Measurements from ENCODE around the gene IGFL1. TPM values are rescaled to one million over a fixed set of nuclear protein-coding genes. Genes with fewer than 3 reads are reported as not detected.
"Not testable (repeated sequence)": the region's sequence is repeated elsewhere in the genome, so short reads cannot be mapped to it uniquely, and the experiment has no call there.

Gene IGFL1
- total RNA-seq, 1 experiment from 2014 or later: not detected

DNA sequence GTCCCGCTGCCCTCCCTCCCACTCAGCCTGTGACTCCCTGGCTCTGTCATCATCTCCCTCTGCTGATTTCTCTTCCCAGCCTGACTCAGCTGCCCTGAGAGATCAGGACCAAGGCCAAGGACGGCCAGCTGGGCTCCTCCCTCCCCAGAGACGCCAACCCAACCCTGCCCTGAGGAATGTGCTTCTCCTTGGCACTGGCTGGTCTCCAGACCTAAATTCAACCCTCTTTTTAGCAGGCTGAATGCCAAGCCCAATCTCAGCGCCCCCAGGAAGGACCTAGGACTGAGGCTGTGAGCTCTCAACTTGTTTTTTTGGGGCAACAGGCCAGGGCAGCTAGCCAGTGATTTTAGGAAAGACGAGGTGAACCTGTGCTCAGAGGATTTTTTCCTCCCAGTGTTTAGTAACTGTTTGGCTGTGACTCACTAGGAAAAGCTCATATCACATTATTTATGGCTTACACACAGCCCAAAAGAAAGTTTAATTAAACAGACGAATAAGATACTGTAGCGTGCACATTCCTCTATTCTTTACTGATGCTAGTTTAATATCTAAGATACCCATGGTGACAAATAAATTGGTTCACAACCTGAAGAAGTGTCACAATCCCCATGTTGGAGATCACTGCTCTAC is 7.4 kb upstream of the IGFL1 start:
- Histone ChIP-seq H3K9me2 (replicated peaks; ENCODE audit: insufficient read depth, low read length) (no peaks in the 10 kb centered on the region), H3K36me3 (ENCODE audit: insufficient read depth, low read length) (no peaks in the 10 kb centered on the region), H3K4me2 (ENCODE audit: low read depth, low read length, poor library complexity, severe bottlenecking) (no peak overlapping the region), H3K4me3 (ENCODE audit: low read length) (no peak overlapping the region), H2AFZ (ENCODE audit: low read length) (no peak overlapping the region), H4K20me1 (ENCODE audit: insufficient read depth, low read depth, low read length) (no peaks in the 10 kb centered on the region), H3K27ac (ENCODE audit: low read length) (no peak overlapping the region), H3K9ac (ENCODE audit: low read length) (no peak overlapping the region), H3K79me2 (ENCODE audit: low read length) (no peaks in the 10 kb centered on the region), H3K9me3 (ENCODE audit: low read length) (no peaks in the 10 kb centered on the region), H3K4me1 (ENCODE audit: low read length) (no peaks in the 10 kb centered on the region), H3K27me3 (ENCODE audit: low read length) (no peaks in the 10 kb centered on the region)
- DNase-seq: no peak

DNA sequence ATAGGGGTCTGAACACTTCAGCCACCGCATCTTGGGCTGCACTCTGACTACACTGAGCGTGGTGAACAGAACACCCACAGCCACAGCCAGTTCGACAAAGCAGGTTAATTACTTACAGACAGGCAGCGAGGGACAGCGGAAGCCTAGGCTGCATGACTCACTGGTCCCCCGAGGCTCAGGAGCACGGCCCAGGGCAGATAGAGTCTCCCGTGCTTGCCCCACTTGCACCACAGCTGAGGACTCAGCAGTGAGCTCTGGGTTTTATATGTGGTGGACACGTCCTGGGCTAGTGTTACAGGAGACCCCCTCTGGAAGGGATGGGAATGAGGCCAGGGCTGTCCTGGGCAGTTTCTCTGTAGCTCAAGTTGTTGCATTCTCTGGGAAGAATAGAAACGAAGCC is 5.8 kb upstream of the IGFL1 start:
- H3K4me1 ChIP-seq (ENCODE audit: low read length); H3K79me2 ChIP-seq (ENCODE audit: low read length); H4K20me1 ChIP-seq (ENCODE audit: insufficient read depth, low read depth, low read length); H3K9me3 ChIP-seq (ENCODE audit: low read length); H3K27ac ChIP-seq (ENCODE audit: low read length); H3K4me2 ChIP-seq (ENCODE audit: low read depth, low read length, poor library complexity, severe bottlenecking); H3K4me3 ChIP-seq (ENCODE audit: low read length); H3K36me3 ChIP-seq (ENCODE audit: insufficient read depth, low read length); H3K27me3 ChIP-seq (ENCODE audit: low read length); H2AFZ ChIP-seq (ENCODE audit: low read length); H3K9me2 ChIP-seq (replicated peaks; ENCODE audit: insufficient read depth, low read length); H3K9ac ChIP-seq (ENCODE audit: low read length); DNase-seq: not testable (repeated sequence)

DNA sequence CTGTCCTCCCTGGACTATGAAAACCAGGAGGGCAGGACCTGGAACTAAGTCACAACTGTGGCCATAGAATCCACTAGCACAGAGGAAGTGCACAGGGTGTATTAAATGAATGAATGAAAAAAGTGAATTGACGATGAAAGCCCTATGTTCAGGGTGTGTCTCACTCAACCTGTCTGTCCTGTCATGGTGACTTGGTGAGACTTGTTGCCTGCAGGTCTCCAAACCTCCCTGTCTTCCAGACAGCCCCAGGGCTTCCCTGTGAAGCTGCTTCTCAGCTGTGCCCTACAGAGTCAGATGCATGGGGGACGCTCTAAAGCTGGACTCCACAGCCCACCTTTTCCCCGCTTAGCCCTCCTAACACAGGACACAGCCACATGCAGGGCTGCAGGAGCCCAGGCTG is 4.8 kb upstream of the IGFL1 start:
- no peaks in the 10 kb centered on the region for H4K20me1 ChIP-seq (ENCODE audit: insufficient read depth, low read depth, low read length)
- no peak overlapping the region for H3K27ac ChIP-seq (ENCODE audit: low read length)
- no peaks in the 10 kb centered on the region for H3K36me3 ChIP-seq (ENCODE audit: insufficient read depth, low read length)
- no peak overlapping the region for H2AFZ ChIP-seq (ENCODE audit: low read length)
- H3K4me3 ChIP-seq (ENCODE audit: low read length): no peak overlapping the region
- DNase-seq: no peak
- H3K4me1 ChIP-seq (ENCODE audit: low read length): no peaks in the 10 kb centered on the region
- no peaks in the 10 kb centered on the region for H3K79me2 ChIP-seq (ENCODE audit: low read length)
- no peak overlapping the region for H3K4me2 ChIP-seq (ENCODE audit: low read depth, low read length, poor library complexity, severe bottlenecking)
- no peak overlapping the region for H3K9ac ChIP-seq (ENCODE audit: low read length)
- H3K27me3 ChIP-seq (ENCODE audit: low read length): no peaks in the 10 kb centered on the region
- no peaks in the 10 kb centered on the region for H3K9me3 ChIP-seq (ENCODE audit: low read length)
- no peaks in the 10 kb centered on the region for H3K9me2 ChIP-seq (replicated peaks; ENCODE audit: insufficient read depth, low read length)

DNA sequence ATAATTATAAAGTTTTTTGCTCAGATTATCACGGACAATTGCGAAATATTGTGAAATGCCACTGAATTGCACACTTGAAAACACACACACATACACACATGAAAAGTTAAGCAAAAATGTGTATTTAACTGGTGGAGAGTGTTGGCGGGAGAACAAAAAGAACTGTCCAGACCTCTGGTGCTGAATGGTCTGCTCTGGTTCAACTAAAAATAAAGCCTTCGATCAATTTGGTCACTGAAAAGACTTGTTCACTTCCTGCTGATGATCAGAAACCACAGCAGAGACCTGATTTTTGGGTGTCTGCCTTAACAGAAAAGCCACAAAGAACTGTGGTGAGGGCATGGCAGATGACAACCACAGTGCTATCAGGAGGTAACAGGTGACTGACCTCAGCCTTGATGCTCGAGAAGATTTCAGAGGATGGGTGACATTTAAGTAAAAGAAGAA is 4.0 kb upstream of the IGFL1 start:
- no peak overlapping the region for H3K9ac ChIP-seq (ENCODE audit: low read length)
- H4K20me1 ChIP-seq (ENCODE audit: insufficient read depth, low read depth, low read length): no peaks in the 10 kb centered on the region
- H3K4me3 ChIP-seq (ENCODE audit: low read length): no peak overlapping the region
- no peak overlapping the region for H3K27ac ChIP-seq (ENCODE audit: low read length)
- no peaks in the 10 kb centered on the region for H3K27me3 ChIP-seq (ENCODE audit: low read length)
- H3K4me2 ChIP-seq (ENCODE audit: low read depth, low read length, poor library complexity, severe bottlenecking): no peak overlapping the region
- no peak for DNase-seq
- H3K9me2 ChIP-seq (replicated peaks; ENCODE audit: insufficient read depth, low read length): no peaks in the 10 kb centered on the region
- H3K79me2 ChIP-seq (ENCODE audit: low read length): no peaks in the 10 kb centered on the region
- H3K36me3 ChIP-seq (ENCODE audit: insufficient read depth, low read length): no peaks in the 10 kb centered on the region
- no peaks in the 10 kb centered on the region for H3K4me1 ChIP-seq (ENCODE audit: low read length)
- no peaks in the 10 kb centered on the region for H3K9me3 ChIP-seq (ENCODE audit: low read length)
- H2AFZ ChIP-seq (ENCODE audit: low read length): no peak overlapping the region

DNA sequence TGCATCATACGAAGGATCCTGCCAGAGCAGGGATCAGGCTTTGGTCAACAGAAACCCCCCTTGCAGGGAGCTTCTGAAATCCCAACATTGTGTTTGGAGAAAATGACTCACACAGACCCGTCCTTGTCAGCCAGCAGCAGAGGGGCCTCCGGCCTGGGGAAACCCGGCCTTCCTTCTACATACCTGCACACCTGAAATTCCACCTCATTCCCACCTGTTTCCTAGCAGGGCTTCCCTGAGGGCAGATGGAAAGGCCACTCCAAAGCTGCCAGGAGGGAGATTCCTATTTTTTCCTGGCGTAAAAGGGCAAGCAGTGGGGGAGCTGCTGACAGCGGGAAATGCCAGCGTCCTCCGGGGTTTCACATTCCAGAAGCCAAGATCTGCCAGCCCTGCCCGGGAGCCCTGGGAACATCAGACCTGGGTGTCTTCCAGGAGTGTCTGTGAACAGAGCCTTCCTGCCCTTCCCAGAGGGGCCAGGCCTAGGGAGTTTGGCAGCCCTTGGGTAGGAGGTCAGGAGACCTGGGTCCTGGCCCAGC is 3.0 kb upstream of the IGFL1 start:
- no peaks in the 10 kb centered on the region for H3K36me3 ChIP-seq (ENCODE audit: insufficient read depth, low read length)
- H2AFZ ChIP-seq (ENCODE audit: low read length): no peak overlapping the region
- H3K4me1 ChIP-seq (ENCODE audit: low read length): no peaks in the 10 kb centered on the region
- no peaks in the 10 kb centered on the region for H3K27me3 ChIP-seq (ENCODE audit: low read length)
- H3K27ac ChIP-seq (ENCODE audit: low read length): no peak overlapping the region
- no peak overlapping the region for H3K4me2 ChIP-seq (ENCODE audit: low read depth, low read length, poor library complexity, severe bottlenecking)
- no peak overlapping the region for H3K4me3 ChIP-seq (ENCODE audit: low read length)
- H3K79me2 ChIP-seq (ENCODE audit: low read length): no peaks in the 10 kb centered on the region
- DNase-seq: no peak
- no peaks in the 10 kb centered on the region for H4K20me1 ChIP-seq (ENCODE audit: insufficient read depth, low read depth, low read length)
- H3K9me3 ChIP-seq (ENCODE audit: low read length): no peaks in the 10 kb centered on the region
- no peak overlapping the region for H3K9ac ChIP-seq (ENCODE audit: low read length)
- no peaks in the 10 kb centered on the region for H3K9me2 ChIP-seq (replicated peaks; ENCODE audit: insufficient read depth, low read length)

DNA sequence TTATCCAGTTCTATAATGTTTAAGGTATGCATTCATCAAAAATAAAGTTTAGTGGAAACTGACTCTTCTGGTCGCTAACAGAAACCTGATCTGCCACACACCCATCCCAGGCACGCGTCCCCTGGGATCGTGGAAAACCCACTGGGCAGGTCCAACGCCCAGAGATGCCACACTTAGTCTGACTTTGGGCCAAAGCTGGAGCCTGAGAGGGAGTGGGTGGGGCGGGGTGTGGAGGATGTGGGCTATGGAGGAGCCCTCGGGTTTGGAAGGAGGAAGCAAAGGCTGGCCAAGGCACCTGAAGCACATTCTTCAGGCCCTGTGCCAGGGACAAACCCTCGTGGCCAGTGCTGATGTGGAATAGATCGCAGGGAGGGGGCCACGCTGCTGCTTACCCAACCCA is 2.5 kb downstream of the IGFL1 start:
- H3K4me2 ChIP-seq (ENCODE audit: low read depth, low read length, poor library complexity, severe bottlenecking): no peak overlapping the region
- no peak for DNase-seq
- H3K27me3 ChIP-seq (ENCODE audit: low read length): no peaks in the 10 kb centered on the region
- no peak overlapping the region for H3K4me3 ChIP-seq (ENCODE audit: low read length)
- H3K9me2 ChIP-seq (replicated peaks; ENCODE audit: insufficient read depth, low read length): no peaks in the 10 kb centered on the region
- no peaks in the 10 kb centered on the region for H3K79me2 ChIP-seq (ENCODE audit: low read length)
- H2AFZ ChIP-seq (ENCODE audit: low read length): no peak overlapping the region
- no peaks in the 10 kb centered on the region for H3K9me3 ChIP-seq (ENCODE audit: low read length)
- H3K27ac ChIP-seq (ENCODE audit: low read length): no peak overlapping the region
- no peaks in the 10 kb centered on the region for H3K4me1 ChIP-seq (ENCODE audit: low read length)
- no peaks in the 10 kb centered on the region for H4K20me1 ChIP-seq (ENCODE audit: insufficient read depth, low read depth, low read length)
- no peak overlapping the region for H3K9ac ChIP-seq (ENCODE audit: low read length)
- no peaks in the 10 kb centered on the region for H3K36me3 ChIP-seq (ENCODE audit: insufficient read depth, low read length)

DNA sequence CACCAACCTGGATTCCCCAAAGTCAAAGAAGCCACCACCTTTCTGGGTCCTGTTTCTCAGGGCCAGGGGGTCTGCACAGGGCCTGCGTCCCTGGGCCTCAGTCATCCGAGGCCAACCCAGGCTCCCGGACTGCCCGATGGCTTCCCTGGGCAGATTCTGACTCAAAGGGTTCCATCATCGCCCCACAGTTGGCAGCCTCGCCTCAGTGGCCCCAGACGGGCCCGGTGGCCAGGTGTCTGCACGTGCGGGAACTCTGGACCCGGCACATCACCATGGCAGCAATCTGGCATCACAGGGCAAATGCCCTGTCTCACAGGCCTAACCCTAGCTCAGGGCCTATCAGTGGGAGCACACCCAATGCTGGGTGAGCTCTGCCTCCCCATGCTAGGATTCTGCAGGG is 2.9 kb downstream of the IGFL1 start:
- no peaks in the 10 kb centered on the region for H3K4me1 ChIP-seq (ENCODE audit: low read length)
- no peak for DNase-seq
- no peaks in the 10 kb centered on the region for H3K79me2 ChIP-seq (ENCODE audit: low read length)
- H3K36me3 ChIP-seq (ENCODE audit: insufficient read depth, low read length): no peaks in the 10 kb centered on the region
- H4K20me1 ChIP-seq (ENCODE audit: insufficient read depth, low read depth, low read length): no peaks in the 10 kb centered on the region
- no peaks in the 10 kb centered on the region for H3K9me3 ChIP-seq (ENCODE audit: low read length)
- no peak overlapping the region for H3K9ac ChIP-seq (ENCODE audit: low read length)
- H2AFZ ChIP-seq (ENCODE audit: low read length): no peak overlapping the region
- no peaks in the 10 kb centered on the region for H3K27me3 ChIP-seq (ENCODE audit: low read length)
- no peak overlapping the region for H3K4me2 ChIP-seq (ENCODE audit: low read depth, low read length, poor library complexity, severe bottlenecking)
- no peaks in the 10 kb centered on the region for H3K9me2 ChIP-seq (replicated peaks; ENCODE audit: insufficient read depth, low read length)
- H3K4me3 ChIP-seq (ENCODE audit: low read length): no peak overlapping the region
- no peak overlapping the region for H3K27ac ChIP-seq (ENCODE audit: low read length)

DNA sequence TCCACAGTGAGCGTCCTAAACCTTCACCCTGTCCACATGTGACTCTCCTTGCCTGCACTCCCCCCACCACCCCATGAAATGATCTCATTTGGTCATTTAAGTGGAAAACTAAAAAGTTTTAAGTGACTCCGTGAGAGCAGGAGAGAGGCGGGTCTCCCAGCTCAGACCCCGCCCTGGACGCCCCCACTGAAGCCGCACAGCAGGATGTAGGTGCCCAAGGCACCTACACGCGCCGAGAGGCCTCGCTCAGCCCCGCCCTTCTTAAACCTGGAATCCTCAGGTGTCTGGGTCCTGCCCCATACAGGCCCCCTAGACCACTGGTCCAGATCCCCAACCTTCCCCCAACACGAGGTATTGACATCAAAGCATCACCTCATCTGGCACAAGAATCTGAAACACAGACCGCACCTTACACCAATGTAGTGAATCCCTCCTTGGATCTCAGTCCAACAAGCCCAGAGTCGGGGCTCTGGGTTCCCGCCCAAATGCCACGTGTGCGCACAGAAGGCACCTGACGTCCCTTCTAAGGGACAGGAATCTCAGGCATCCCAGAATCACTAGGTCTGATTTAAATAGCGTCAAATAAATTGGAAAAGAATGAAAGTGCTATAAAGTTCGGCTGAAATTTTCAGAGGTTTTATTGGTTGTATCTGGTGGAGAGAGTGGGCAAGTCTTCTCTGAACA is 3.5 kb downstream of the IGFL1 start:
- no peaks in the 10 kb centered on the region for H3K36me3 ChIP-seq (ENCODE audit: insufficient read depth, low read length)
- H3K4me1 ChIP-seq (ENCODE audit: low read length): no peaks in the 10 kb centered on the region
- no peaks in the 10 kb centered on the region for H3K9me2 ChIP-seq (replicated peaks; ENCODE audit: insufficient read depth, low read length)
- H3K9ac ChIP-seq (ENCODE audit: low read length): no peak overlapping the region
- no peaks in the 10 kb centered on the region for H3K9me3 ChIP-seq (ENCODE audit: low read length)
- no peaks in the 10 kb centered on the region for H3K27me3 ChIP-seq (ENCODE audit: low read length)
- no peak overlapping the region for H3K4me3 ChIP-seq (ENCODE audit: low read length)
- H3K4me2 ChIP-seq (ENCODE audit: low read depth, low read length, poor library complexity, severe bottlenecking): no peak overlapping the region
- H3K27ac ChIP-seq (ENCODE audit: low read length): no peak overlapping the region
- no peak for DNase-seq
- H2AFZ ChIP-seq (ENCODE audit: low read length): no peak overlapping the region
- H3K79me2 ChIP-seq (ENCODE audit: low read length): no peaks in the 10 kb centered on the region
- no peaks in the 10 kb centered on the region for H4K20me1 ChIP-seq (ENCODE audit: insufficient read depth, low read depth, low read length)
